T-cell (primary cell): ENCODE measurements around the gene STYXL2. TPM values are rescaled to one million over a fixed set of nuclear protein-coding genes. Genes with fewer than 3 reads are reported as not detected.

ENCODE experiments used
- ATAC-seq, 4 experiments: fragments of 200-7000 bp in 3 of 4; fragments of 150-1000 bp in 1 of 4; cut with Tn5 transposase; replicated peaks in 1 of 4; 1 replicate in 3 of 4; 2 replicates in 1 of 4; pipeline ENCODE4 v1.10.0; 2021; ENCODE audit warnings: moderate library complexity in 3 of 4, mild to moderate bottlenecking in 2 of 4, moderate number of reproducible peaks in 1 of 4
- CTCF ChIA-PET, 2 donors: fragments of 300-600 bp; sonication (Branson Sonifier 250); formaldehyde crosslinking; loops; one replicate each; lab custom pipeline; 2022; ENCODE audit warnings: antibody characterized with exemption in 2 of 2; lab: Charles Lee
- POLR2A ChIA-PET, 2 donors: fragments of 300-600 bp; sonication (Branson Sonifier 250); formaldehyde crosslinking; loops; one replicate each; lab custom pipeline; 2022; ENCODE audit warnings: antibody characterized with exemption in 2 of 2; lab: Charles Lee
- DNase-seq, 35 experiments: peaks; one replicate each; pipeline versions ENCODE4 v3.0.0 to v3.0.0-alpha.2; 2013 to 2023
- H3K27ac ChIP-seq: one replicate; pipeline ENCODE4 v1.5.1; 2013; ENCODE audit warnings: low read length
- H3K27me3 ChIP-seq, 2 experiments: replicated peaks in 1 of 2; 1 replicate in 1 of 2; 2 replicates in 1 of 2; pipeline versions ENCODE4 v1.6.1 to v1.7.0; 2013; ENCODE audit warnings: low read length in 1 of 2, mixed read lengths in 1 of 2; ENCODE audit not compliant: control insufficient read depth in 2 of 2, insufficient read depth in 2 of 2; ENCODE audit errors: extremely low read depth in 1 of 2
- H3K36me3 ChIP-seq, 2 donors: 1 replicate in 1 of 2; 2 replicates in 1 of 2; pipeline versions ENCODE4 v1.6.1 to v1.7.0; 2013; ENCODE audit warnings: low read length in 1 of 2; ENCODE audit not compliant: control insufficient read depth in 2 of 2, insufficient read depth in 1 of 2; ENCODE audit errors: extremely low read depth in 1 of 2
- H3K4me1 ChIP-seq, 2 experiments: 1 replicate in 1 of 2; 2 replicates in 1 of 2; pipeline versions ENCODE4 v1.6.1 to v1.7.0; 2013; ENCODE audit warnings: low read length in 2 of 2, mixed read lengths in 1 of 2; ENCODE audit not compliant: insufficient read depth in 2 of 2, control insufficient read depth in 1 of 2; ENCODE audit errors: extremely low read depth in 1 of 2
- H3K4me3 ChIP-seq, 2 donors: 1 replicate in 1 of 2; 2 replicates in 1 of 2; pipeline versions ENCODE4 v1.5.1 to v1.7.0; 2013; ENCODE audit warnings: mild to moderate bottlenecking in 2 of 2, low read length in 1 of 2, moderate library complexity in 1 of 2; ENCODE audit not compliant: control insufficient read depth in 1 of 2; ENCODE audit errors: extremely low read depth in 1 of 2
- H3K9me3 ChIP-seq: 2 replicates; pipeline ENCODE4 v1.7.0; 2013
- H3K27ac Mint-ChIP-seq, 2 donors: one replicate each; pipeline ENCODE4 v1.8.0; 2020 to 2021; ENCODE audit warnings: mild to moderate bottlenecking in 2 of 2, mixed read lengths in 2 of 2
- H3K27me3 Mint-ChIP-seq, 2 donors: one replicate each; pipeline ENCODE4 v1.8.0; 2021 to 2022; ENCODE audit warnings: mixed read lengths in 2 of 2
- H3K36me3 Mint-ChIP-seq: one replicate; pipeline ENCODE4 v1.8.0; 2021; ENCODE audit warnings: mixed read lengths
- H3K4me1 Mint-ChIP-seq, 3 donors: one replicate each; pipeline ENCODE4 v1.8.0; 2020 to 2022; ENCODE audit warnings: mixed read lengths in 3 of 3, mild to moderate bottlenecking in 1 of 3
- H3K4me3 Mint-ChIP-seq, 3 donors: one replicate each; pipeline ENCODE4 v1.8.0; 2020 to 2022; ENCODE audit warnings: mild to moderate bottlenecking in 3 of 3, mixed read lengths in 3 of 3, moderate library complexity in 3 of 3
- H3K9me3 Mint-ChIP-seq, 3 donors: one replicate each; pipeline ENCODE4 v1.8.0; 2020 to 2022; ENCODE audit warnings: mixed read lengths in 3 of 3
- WGBS: methylation state at CpG from one replicate; pipeline ENCODE4 v1.1.5; 2013; ENCODE audit warnings: missing lambda C conversion rate; ENCODE audit not compliant: insufficient coverage; 5-methylcytosine and 5-hydroxymethylcytosine counted together
- total RNA-seq, 35 experiments: library from RNA in 6 of 35; stranded (reverse) in 6 of 35; fragments of 120-200 nt in 1 of 35; gene quantifications; one replicate each; pipeline versions ENCODE4 v1.2.1 to v1.2.4 and lab custom pipeline; 2013 to 2026

Gene STYXL2
- total RNA-seq, 5 donors from 2014 or later (not counting 1 experiment from before 2014, with no cell fraction given) = not detected

- Mint-ChIP-seq H3K9me3 (no peaks in the 10 kb centered on the region), H3K27me3 (no peaks in the 10 kb centered on the region), H3K4me3 (peak overlapping the region; percentile 80 to 85 (median 80)), H3K36me3 (peaks cover 6% of the 10 kb centered on the region), H3K4me1 (peaks cover 51 to 63% (median 52%) of the 10 kb centered on the region in 3 donors), H3K27ac (peak overlapping the region; percentile 98 to 100)
- H3K36me3 ChIP-seq = no peaks in the 10 kb centered on the region
- ATAC-seq (no peak), DNase-seq (peak in 1 of 35 experiments; percentile 13)
- H3K4me1 ChIP-seq = peaks cover 38 to 39% of the 10 kb centered on the region in 2 experiments
- H3K9me3 ChIP-seq = no peaks in the 10 kb centered on the region
- WGBS = 94% methylated on average over 2 of the region's 2 CpGs
- CTCF ChIA-PET = interaction anchor here (0.6 to 1.0 kb wide), 4 partner anchors 9 to 132 kb away, joined by 3 to 8 read pairs (median 4); partner anchors contain the start of gene POU2F1 (in 1 of the 2)
- peak overlapping the region; percentile 24 to 68 for H3K4me3 ChIP-seq
- no peaks in the 10 kb centered on the region for H3K27me3 ChIP-seq
- POLR2A ChIA-PET = interaction anchor here (0.5 to 0.7 kb wide), 3 partner anchors 26 to 131 kb away, joined by 3 to 4 read pairs (median 3); partner anchors contain the start of gene POU2F1 (in 1 of the 2)
- H3K27ac ChIP-seq = peak overlapping the region; percentile 89
These were observed 3.9 kb upstream of the STYXL2 start for GRCh38 chr1:167089939-167090313.

- Mint-ChIP-seq H3K9me3 (no peaks in the 10 kb centered on the region), H3K27ac (peak within 1 kb of the TSS; percentile 98 to 100), H3K4me1 (peaks cover 55 to 68% (median 56%) of the 10 kb centered on the region in 3 donors), H3K27me3 (no peaks in the 10 kb centered on the region), H3K36me3 (peaks cover 6% of the 10 kb centered on the region), H3K4me3 (peak within 1 kb of the TSS; percentile 80 to 85 (median 80))
- ChIA-PET POLR2A (interaction anchor here (0.5 to 0.7 kb wide), 3 partner anchors 25 to 130 kb away, joined by 3 to 4 read pairs (median 3); partner anchors contain the start of gene POU2F1 (in 1 of the 2)), CTCF (interaction anchor here (0.6 to 1.0 kb wide), 3 partner anchors 8 to 132 kb away, joined by 3 to 5 read pairs (median 3); partner anchors contain the start of gene POU2F1 (in 1 of the 2))
- Histone ChIP-seq H3K27ac (peak within 1 kb of the TSS; percentile 89), H3K36me3 (no peaks in the 10 kb centered on the region), H3K4me3 (peak within 1 kb of the TSS; percentile 24 to 68), H3K9me3 (no peaks in the 10 kb centered on the region), H3K4me1 (peaks cover 38 to 39% of the 10 kb centered on the region in 2 experiments), H3K27me3 (no peaks in the 10 kb centered on the region)
- DNase-seq (peak in 33 of 35 experiments; percentile 14 to 72 (median 42)), ATAC-seq (peak; percentile 96 to 98 (median 98))
- no CpG with 5 or more reads among the region's 1 CpG for WGBS
These were observed 3.4 kb upstream of the STYXL2 start, which contains the start of gene GPA33 for GRCh38 chr1:167090314-167090942. GPA33 (minus strand) TSS chr1:167090377; CDS start chr1:167090287, 90 bp downstream.

DNA sequence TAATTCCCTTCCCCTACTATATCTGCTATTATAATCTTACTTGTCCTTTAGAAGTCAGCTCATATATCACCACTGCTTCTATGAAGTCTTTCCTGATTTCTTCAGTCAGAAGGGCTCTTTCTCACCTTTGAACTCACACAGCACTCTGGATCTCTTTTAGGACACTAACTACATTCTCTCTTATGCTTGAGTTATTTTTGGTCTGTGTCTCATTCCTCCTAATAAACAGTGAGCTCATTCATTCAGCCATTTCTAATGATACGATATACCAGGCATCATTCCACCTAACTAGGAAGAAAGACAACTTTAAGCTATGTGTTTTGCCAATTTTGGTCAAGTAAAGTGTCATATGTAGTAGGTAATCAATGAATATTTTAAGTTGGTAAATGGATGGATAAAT lies 1.2 kb upstream of the STYXL2 start:
- Mint-ChIP-seq H3K27ac (peak overlapping the region; percentile 58 to 63), H3K27me3 (peaks cover 0 to 2% of the 10 kb centered on the region in 2 donors), H3K4me3 (no peak overlapping the region), H3K36me3 (no peaks in the 10 kb centered on the region), H3K9me3 (peaks cover 0 to 3% (median 0%) of the 10 kb centered on the region in 3 donors), H3K4me1 (peaks cover 42 to 59% (median 46%) of the 10 kb centered on the region in 3 donors)
- no CpG with 5 or more reads among the region's 1 CpG for WGBS
- Histone ChIP-seq H3K4me1 (peaks cover 27 to 31% of the 10 kb centered on the region in 2 experiments), H3K36me3 (no peaks in the 10 kb centered on the region), H3K4me3 (no peak overlapping the region), H3K27ac (no peak overlapping the region), H3K9me3 (no peaks in the 10 kb centered on the region), H3K27me3 (no peaks in the 10 kb centered on the region)
- ChIA-PET CTCF (interaction anchor here (0.5 to 1.3 kb wide), 6 partner anchors 18 to 186 kb away, joined by 3 to 7 read pairs (median 4); no protein-coding TSS in a partner anchor), POLR2A (interaction anchor here in 1 of 2 donors (0.6 kb wide), 1 partner anchor 19 kb away, joined by 3 read pairs; no protein-coding TSS in a partner anchor)
- ATAC-seq = no peak
- no peak for DNase-seq

- no peak overlapping the region for H3K4me3 Mint-ChIP-seq
- Histone ChIP-seq H3K4me3 (no peak overlapping the region), H3K27me3 (peaks cover 0 to 4% of the 10 kb centered on the region in 2 experiments), H3K9me3 (no peaks in the 10 kb centered on the region), H3K27ac (no peak overlapping the region), H3K36me3 (no peaks in the 10 kb centered on the region), H3K4me1 (peaks cover 12 to 14% of the 10 kb centered on the region in 2 experiments)
- ChIA-PET CTCF (interaction anchor here in 1 of 2 donors (1.3 kb wide), 1 partner anchor 10 kb away, joined by 3 read pairs; no protein-coding TSS in a partner anchor), POLR2A (no interaction called here)
- peaks cover 0 to 3% of the 10 kb centered on the region in 2 donors for H3K27me3 Mint-ChIP-seq
- ATAC-seq (no peak), DNase-seq (no peak)
- no peak overlapping the region for H3K27ac Mint-ChIP-seq
- peaks cover 0 to 3% (median 0%) of the 10 kb centered on the region in 3 donors for H3K9me3 Mint-ChIP-seq
- WGBS = 88% methylated on average over 2 of the region's 8 CpGs
- H3K36me3 Mint-ChIP-seq = no peaks in the 10 kb centered on the region
- H3K4me1 Mint-ChIP-seq = peaks cover 26 to 39% (median 30%) of the 10 kb centered on the region in 3 donors
These were observed 815 bp downstream of the STYXL2 start for GRCh38 chr1:167094690-167095089.

DNA sequence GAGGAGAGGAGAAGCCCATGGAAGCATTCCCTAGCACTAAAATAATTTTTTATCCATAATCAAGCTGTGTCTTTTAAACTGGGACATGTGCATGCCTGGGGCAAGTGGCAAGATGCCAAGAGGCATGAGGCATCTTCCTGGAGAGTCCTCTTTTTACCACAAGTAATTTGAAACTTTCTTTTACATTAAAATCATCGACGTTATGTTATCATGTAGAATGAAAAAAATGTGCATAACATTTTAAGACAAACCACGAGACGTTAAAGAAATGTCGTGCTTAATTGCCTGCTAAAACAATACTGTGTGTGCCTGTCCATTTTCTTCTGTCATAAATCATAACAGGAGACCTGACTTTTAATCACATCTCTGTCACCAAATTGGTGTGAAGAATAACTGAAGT lies 1.5 kb downstream of the STYXL2 start:
- WGBS = no CpG with 5 or more reads among the region's 5 CpGs
- Histone ChIP-seq H3K9me3 (no peaks in the 10 kb centered on the region), H3K36me3 (no peaks in the 10 kb centered on the region), H3K27me3 (peaks cover 0 to 4% of the 10 kb centered on the region in 2 experiments), H3K4me3 (no peak overlapping the region), H3K4me1 (peaks cover 5 to 7% of the 10 kb centered on the region in 2 experiments), H3K27ac (no peak overlapping the region)
- no peak for ATAC-seq
- Mint-ChIP-seq H3K4me3 (no peak overlapping the region), H3K9me3 (peaks cover 0 to 3% (median 0%) of the 10 kb centered on the region in 3 donors), H3K27ac (no peak overlapping the region), H3K4me1 (peaks cover 20 to 32% (median 23%) of the 10 kb centered on the region in 3 donors), H3K36me3 (no peaks in the 10 kb centered on the region), H3K27me3 (peaks cover 0 to 3% of the 10 kb centered on the region in 2 donors)
- POLR2A ChIA-PET = interaction anchor here in 1 of 2 donors (0.5 to 0.6 kb wide), 2 partner anchors 51 to 125 kb away, joined by 3 to 4 read pairs; no protein-coding TSS in a partner anchor
- CTCF ChIA-PET = no interaction called here
- DNase-seq = no peak

DNA sequence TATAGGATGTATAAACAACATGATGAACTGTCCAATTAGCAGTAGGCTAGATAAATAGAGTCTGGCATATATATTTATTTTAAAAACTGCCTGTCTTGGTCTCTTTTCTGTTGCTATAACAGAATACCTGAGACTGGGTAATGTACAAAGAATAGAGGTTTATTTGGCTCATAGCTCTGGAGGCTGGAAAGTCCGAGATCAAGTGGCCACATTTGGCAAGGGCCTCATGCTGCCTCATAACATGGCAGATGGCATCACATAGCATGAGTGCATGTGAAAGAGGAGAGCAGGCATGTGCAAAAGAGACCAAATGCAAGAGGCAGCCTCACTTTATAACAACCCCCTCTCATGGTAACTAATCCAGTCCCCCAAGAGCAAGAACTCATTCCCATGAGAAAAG lies 6.0 kb downstream of the STYXL2 start:
- POLR2A ChIA-PET = no interaction called here
- CTCF ChIA-PET = no interaction called here
- H3K36me3 ChIP-seq = no peaks in the 10 kb centered on the region
- no peak overlapping the region for H3K27ac ChIP-seq
- no peaks in the 10 kb centered on the region for H3K9me3 ChIP-seq
- 100% methylated on average over 1 of the region's 1 CpG for WGBS
- H3K27me3 Mint-ChIP-seq = peaks cover 0 to 7% of the 10 kb centered on the region in 2 donors
- H3K4me3 ChIP-seq = no peak overlapping the region
- H3K4me1 ChIP-seq = peaks cover 6 to 10% of the 10 kb centered on the region in 2 experiments
- ATAC-seq (no peak), DNase-seq (no peak)
- H3K36me3 Mint-ChIP-seq = no peaks in the 10 kb centered on the region
- peaks cover 15 to 24% (median 23%) of the 10 kb centered on the region in 3 donors for H3K4me1 Mint-ChIP-seq
- H3K4me3 Mint-ChIP-seq = no peak overlapping the region
- H3K27me3 ChIP-seq = peaks cover 0 to 4% of the 10 kb centered on the region in 2 experiments
- no peak overlapping the region for H3K27ac Mint-ChIP-seq
- peaks cover 0 to 3% (median 0%) of the 10 kb centered on the region in 3 donors for H3K9me3 Mint-ChIP-seq
